Central memory CD8-positive, alpha-beta T cell (primary cell): ENCODE results near the gene HVCN1.
A peak's percentile ranks its signal among the peaks of the same experiment; 100 is the strongest.

ENCODE experiments used
- ATAC-seq: fragments of 150-1000 bp; cut with Tn5 transposase; replicated peaks from 2 replicates; pipeline ENCODE4 v1.10.0; 2022; ENCODE audit warnings: mild to moderate bottlenecking, moderate FRiP score, moderate number of reproducible peaks; ENCODE audit not compliant: poor library complexity, severe bottlenecking; ENCODE audit errors: extremely low read depth
- DNase-seq, 2 donors: peaks; one replicate each; pipeline ENCODE4 v3.0.0; 2021; ENCODE audit warnings: low spot score in 2 of 2
- H3K27ac Mint-ChIP-seq: one replicate; pipeline ENCODE4 v1.8.0; 2022; ENCODE audit warnings: low read depth, mild to moderate bottlenecking, moderate library complexity, mixed read lengths
- H3K27me3 Mint-ChIP-seq: one replicate; pipeline ENCODE4 v1.8.0; 2022; ENCODE audit warnings: mixed read lengths
- H3K36me3 Mint-ChIP-seq: one replicate; pipeline ENCODE4 v1.8.0; 2022; ENCODE audit warnings: mild to moderate bottlenecking, moderate library complexity, mixed read lengths; ENCODE audit not compliant: insufficient read depth
- H3K4me1 Mint-ChIP-seq: one replicate; pipeline ENCODE4 v1.8.0; 2022; ENCODE audit warnings: mixed read lengths
- H3K4me3 Mint-ChIP-seq: one replicate; pipeline ENCODE4 v1.8.0; 2022; ENCODE audit warnings: mild to moderate bottlenecking, moderate library complexity, mixed read lengths
- H3K9me3 Mint-ChIP-seq: one replicate; pipeline ENCODE4 v1.8.0; 2022; ENCODE audit warnings: mixed read lengths

The HVCN1 gene

GRCh38 chr12:110677206-110677911, 11.6 kb downstream of the HVCN1 start:
- Mint-ChIP-seq H3K9me3 (no peaks in the 10 kb centered on the region), H3K4me1 (peaks cover 42% of the 10 kb centered on the region), H3K27me3 (no peaks in the 10 kb centered on the region), H3K27ac (peak overlapping the region; percentile 87), H3K4me3 (peak overlapping the region; percentile 50), H3K36me3 (peaks cover 7% of the 10 kb centered on the region)
- peak; percentile 64 for ATAC-seq
- no peak for DNase-seq

- H3K4me3 Mint-ChIP-seq, result no peak overlapping the region
Measured at GRCh38 chr12:110676171-110676570, 12.7 kb downstream of the HVCN1 start.

GRCh38 chr12:110670161-110670701, 18.7 kb downstream of the HVCN1 start:
- H3K36me3 Mint-ChIP-seq, result peaks cover 10% of the 10 kb centered on the region
- peak; percentile 43 for ATAC-seq

More at GRCh38 chr12:110676171-110676570, 12.7 kb downstream of the HVCN1 start:
- peaks cover 4% of the 10 kb centered on the region for H3K36me3 Mint-ChIP-seq
- ATAC-seq, result no peak
- H3K27ac Mint-ChIP-seq, result peak overlapping the region; percentile 87
- H3K9me3 Mint-ChIP-seq, result no peaks in the 10 kb centered on the region
- DNase-seq, result no peak
- H3K4me1 Mint-ChIP-seq, result peaks cover 36% of the 10 kb centered on the region
- H3K27me3 Mint-ChIP-seq, result no peaks in the 10 kb centered on the region

GRCh38 chr12:110669193-110669502, 19.8 kb downstream of the HVCN1 start:
- Mint-ChIP-seq H3K4me3 (peak overlapping the region; percentile 37), H3K9me3 (no peaks in the 10 kb centered on the region), H3K27me3 (no peaks in the 10 kb centered on the region), H3K27ac (peak overlapping the region; percentile 88), H3K36me3 (peaks cover 13% of the 10 kb centered on the region), H3K4me1 (peaks cover 32% of the 10 kb centered on the region)
- DNase-seq, result no peak
- peak; percentile 43 for ATAC-seq

More at GRCh38 chr12:110670161-110670701, 18.7 kb downstream of the HVCN1 start:
- Mint-ChIP-seq H3K27ac (peak overlapping the region; percentile 88), H3K27me3 (no peaks in the 10 kb centered on the region), H3K4me3 (no peak overlapping the region), H3K4me1 (peaks cover 39% of the 10 kb centered on the region), H3K9me3 (no peaks in the 10 kb centered on the region)
- no peak for DNase-seq

- Mint-ChIP-seq H3K27me3 (no peaks in the 10 kb centered on the region), H3K27ac (peak overlapping the region; percentile 88), H3K9me3 (no peaks in the 10 kb centered on the region), H3K4me1 (peaks cover 28% of the 10 kb centered on the region), H3K4me3 (peak overlapping the region; percentile 37), H3K36me3 (peaks cover 13% of the 10 kb centered on the region)
- DNase-seq (no peak), ATAC-seq (no peak)
Measured at GRCh38 chr12:110668480-110669192, 20.3 kb downstream of the HVCN1 start.

GRCh38 chr12:110667671-110668070, 21.2 kb downstream of the HVCN1 start:
- H3K27ac Mint-ChIP-seq, result no peak overlapping the region
- no peaks in the 10 kb centered on the region for H3K9me3 Mint-ChIP-seq
- no peaks in the 10 kb centered on the region for H3K27me3 Mint-ChIP-seq
- ATAC-seq, result no peak
- H3K36me3 Mint-ChIP-seq, result peaks cover 11% of the 10 kb centered on the region
- no peak overlapping the region for H3K4me3 Mint-ChIP-seq
- no peak for DNase-seq
- H3K4me1 Mint-ChIP-seq, result peaks cover 23% of the 10 kb centered on the region

GRCh38 chr12:110666892-110667291, 22.0 kb downstream of the HVCN1 start:
- H3K27ac Mint-ChIP-seq, result no peak overlapping the region
- H3K4me3 Mint-ChIP-seq, result no peak overlapping the region
- H3K27me3 Mint-ChIP-seq, result no peaks in the 10 kb centered on the region
- DNase-seq, result no peak
- H3K36me3 Mint-ChIP-seq, result peaks cover 11% of the 10 kb centered on the region
- no peak for ATAC-seq
- peaks cover 26% of the 10 kb centered on the region for H3K4me1 Mint-ChIP-seq
- H3K9me3 Mint-ChIP-seq, result no peaks in the 10 kb centered on the region

GRCh38 chr12:110661337-110661972, 27.5 kb downstream of the HVCN1 start:
- Mint-ChIP-seq H3K4me1 (peaks cover 25% of the 10 kb centered on the region), H3K27me3 (no peaks in the 10 kb centered on the region), H3K27ac (peak overlapping the region; percentile 95), H3K9me3 (no peaks in the 10 kb centered on the region), H3K4me3 (peak overlapping the region; percentile 62), H3K36me3 (peaks cover 6% of the 10 kb centered on the region)
- ATAC-seq (peak; percentile 88), DNase-seq (peak; percentile 33 to 55)

GRCh38 chr12:110658878-110659277, 30.0 kb downstream of the HVCN1 start:
- H3K4me1 Mint-ChIP-seq, result peaks cover 25% of the 10 kb centered on the region
- H3K9me3 Mint-ChIP-seq, result no peaks in the 10 kb centered on the region
- no peak overlapping the region for H3K4me3 Mint-ChIP-seq
- ATAC-seq (no peak), DNase-seq (no peak)
- peaks cover 2% of the 10 kb centered on the region for H3K36me3 Mint-ChIP-seq
- H3K27me3 Mint-ChIP-seq, result no peaks in the 10 kb centered on the region
- peak overlapping the region; percentile 52 for H3K27ac Mint-ChIP-seq

- H3K36me3 Mint-ChIP-seq, result peaks cover 5% of the 10 kb centered on the region
- no peaks in the 10 kb centered on the region for H3K27me3 Mint-ChIP-seq
- H3K4me3 Mint-ChIP-seq, result no peak overlapping the region
Measured at GRCh38 chr12:110658242-110658641, 30.7 kb downstream of the HVCN1 start.

GRCh38 chr12:110657747-110658146, 31.2 kb downstream of the HVCN1 start:
- no peaks in the 10 kb centered on the region for H3K9me3 Mint-ChIP-seq
- ATAC-seq (no peak), DNase-seq (no peak)
- H3K4me3 Mint-ChIP-seq, result no peak overlapping the region
- H3K36me3 Mint-ChIP-seq, result peaks cover 5% of the 10 kb centered on the region
- peaks cover 25% of the 10 kb centered on the region for H3K4me1 Mint-ChIP-seq
- peak overlapping the region; percentile 52 for H3K27ac Mint-ChIP-seq
- no peaks in the 10 kb centered on the region for H3K27me3 Mint-ChIP-seq

More at GRCh38 chr12:110658242-110658641, 30.7 kb downstream of the HVCN1 start:
- Mint-ChIP-seq H3K9me3 (no peaks in the 10 kb centered on the region), H3K27ac (peak overlapping the region; percentile 52), H3K4me1 (peaks cover 25% of the 10 kb centered on the region)
- ATAC-seq (no peak), DNase-seq (no peak)

- no peak overlapping the region for H3K4me3 Mint-ChIP-seq
- no peak overlapping the region for H3K27ac Mint-ChIP-seq
- peaks cover 14% of the 10 kb centered on the region for H3K4me1 Mint-ChIP-seq
- H3K9me3 Mint-ChIP-seq, result no peaks in the 10 kb centered on the region
- DNase-seq (no peak), ATAC-seq (no peak)
- H3K27me3 Mint-ChIP-seq, result no peaks in the 10 kb centered on the region
- peaks cover 6% of the 10 kb centered on the region for H3K36me3 Mint-ChIP-seq
Measured at GRCh38 chr12:110656071-110656655, 32.8 kb downstream of the HVCN1 start.
